Hepatocyte (in vitro differentiated cells): ENCODE results near the gene NLRP10. TPM values are rescaled to one million over a fixed set of nuclear protein-coding genes. Genes with fewer than 3 reads are reported as not detected.

Experiments
- DNase-seq: peaks from one replicate; pipeline ENCODE4 v3.0.0-alpha.2; 2016; ENCODE audit warnings: low spot score
- H2AFZ ChIP-seq: fragments of 200-600 bp; sonication (generic); 2 replicates; pipeline ENCODE4 v1.6.0; 2016; ENCODE audit warnings: antibody characterized with exemption, mild to moderate bottlenecking
- H3K27ac ChIP-seq: fragments of 200-600 bp; sonication (generic); 2 replicates; pipeline ENCODE4 v1.5.1; 2016; ENCODE audit warnings: mild to moderate bottlenecking
- H3K27me3 ChIP-seq: fragments of 200-600 bp; sonication (generic); 2 replicates; pipeline ENCODE4 v1.6.1; 2016
- H3K36me3 ChIP-seq: fragments of 200-600 bp; sonication (generic); replicated peaks from 2 replicates; pipeline ENCODE4 v1.5.1; 2016; ENCODE audit warnings: low read depth; ENCODE audit not compliant: insufficient read depth
- H3K4me1 ChIP-seq: fragments of 200-600 bp; sonication (generic); 2 replicates; pipeline ENCODE4 v1.5.1; 2016; ENCODE audit warnings: mild to moderate bottlenecking, moderate library complexity; ENCODE audit not compliant: insufficient read depth
- H3K4me2 ChIP-seq: fragments of 200-600 bp; sonication (generic); 2 replicates; pipeline ENCODE4 v1.6.0; 2016
- H3K4me3 ChIP-seq: fragments of 200-600 bp; sonication (generic); 2 replicates; pipeline ENCODE4 v1.5.1; 2016; ENCODE audit warnings: mild to moderate bottlenecking
- H3K79me2 ChIP-seq: fragments of 200-600 bp; sonication (generic); 2 replicates; pipeline ENCODE4 v1.6.0; 2017; ENCODE audit warnings: mild to moderate bottlenecking
- H3K9me2 ChIP-seq: fragments of 200-600 bp; sonication (generic); replicated peaks from 2 replicates; pipeline ENCODE4 v1.6.0; 2017; ENCODE audit warnings: mild to moderate bottlenecking; ENCODE audit not compliant: insufficient read depth
- H3K9me3 ChIP-seq: fragments of 200-600 bp; sonication (generic); 2 replicates; pipeline ENCODE4 v1.5.1; 2016; ENCODE audit warnings: low read depth, mild to moderate bottlenecking
- H4K20me1 ChIP-seq: fragments of 200-600 bp; sonication (generic); 2 replicates; pipeline ENCODE4 v1.6.0; 2016; ENCODE audit warnings: mild to moderate bottlenecking; ENCODE audit not compliant: insufficient read depth, poor library complexity, severe bottlenecking
- EZH2 ChIP-seq: fragments of 200-600 bp; sonication (generic); IDR thresholded peaks from 2 replicates; pipeline ENCODE4 v1.6.1; 2016; ENCODE audit warnings: antibody characterized with exemption, mild to moderate bottlenecking, borderline replicate concordance
- EZH2phosphoT487 ChIP-seq: fragments of 200-600 bp; sonication (generic); IDR thresholded peaks from one replicate; pipeline ENCODE4 v1.6.1; 2018; ENCODE audit warnings: antibody characterized with exemption, mild to moderate bottlenecking, low read depth, moderate library complexity; ENCODE audit not compliant: unreplicated experiment, severe bottlenecking
- WGBS: methylation state at CpG from one replicate; pipeline ENCODE4 v1.1.6; 2016; ENCODE audit warnings: low lambda C conversion rate; ENCODE audit errors: missing lambda C conversion rate; 5-methylcytosine and 5-hydroxymethylcytosine counted together
- polyA plus RNA-seq: library from polyadenylated mRNA; unstranded; fragments of >200 nt; fragmentation: Nextera tagmentation; extraction: Ambion mirVana; gene quantifications from 2 replicates; pipeline ENCODE4 v1.2.1, GENCODE V29; 2016
- total RNA-seq: library from RNA; depleted of rRNA; stranded (reverse); fragments of >200 nt; gene quantifications from 2 replicates; pipeline ENCODE4 v1.2.3, GENCODE V29; 2014
- TF ChIP-seq, protein P1 (sequence below): fragments of 200-600 bp; sonication (generic); IDR thresholded peaks from 2 replicates; pipeline ENCODE4 v1.5.1; 2016; ENCODE audit warnings: antibody characterized with exemption, mild to moderate bottlenecking; ENCODE audit not compliant: poor library complexity

NLRP10 gene, protein sequence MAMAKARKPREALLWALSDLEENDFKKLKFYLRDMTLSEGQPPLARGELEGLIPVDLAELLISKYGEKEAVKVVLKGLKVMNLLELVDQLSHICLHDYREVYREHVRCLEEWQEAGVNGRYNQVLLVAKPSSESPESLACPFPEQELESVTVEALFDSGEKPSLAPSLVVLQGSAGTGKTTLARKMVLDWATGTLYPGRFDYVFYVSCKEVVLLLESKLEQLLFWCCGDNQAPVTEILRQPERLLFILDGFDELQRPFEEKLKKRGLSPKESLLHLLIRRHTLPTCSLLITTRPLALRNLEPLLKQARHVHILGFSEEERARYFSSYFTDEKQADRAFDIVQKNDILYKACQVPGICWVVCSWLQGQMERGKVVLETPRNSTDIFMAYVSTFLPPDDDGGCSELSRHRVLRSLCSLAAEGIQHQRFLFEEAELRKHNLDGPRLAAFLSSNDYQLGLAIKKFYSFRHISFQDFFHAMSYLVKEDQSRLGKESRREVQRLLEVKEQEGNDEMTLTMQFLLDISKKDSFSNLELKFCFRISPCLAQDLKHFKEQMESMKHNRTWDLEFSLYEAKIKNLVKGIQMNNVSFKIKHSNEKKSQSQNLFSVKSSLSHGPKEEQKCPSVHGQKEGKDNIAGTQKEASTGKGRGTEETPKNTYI
- total RNA-seq (1.1 TPM in 1 of 2 replicates, not detected in the other), polyA plus RNA-seq (not detected in 2 replicates)

DNA sequence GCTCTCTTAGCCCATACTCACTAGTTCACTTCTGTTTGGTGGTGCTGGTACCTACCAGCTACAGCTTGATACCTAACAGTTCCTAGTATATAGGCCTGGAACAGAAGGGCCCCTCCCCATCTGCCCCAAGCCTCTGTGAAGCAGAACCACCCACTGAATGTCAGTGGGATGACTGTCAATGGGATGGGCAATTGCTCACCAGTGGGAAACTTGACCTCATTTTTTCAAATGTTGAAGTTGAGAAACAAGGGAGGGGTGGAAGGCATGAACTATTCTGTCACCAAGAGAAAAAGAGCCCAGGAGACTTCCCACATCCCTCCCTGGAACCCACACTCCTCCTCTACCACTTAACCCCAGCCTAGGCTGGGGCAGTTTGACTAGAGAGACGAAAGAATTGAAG, at the start of gene NLRP10:
NLRP10 (minus strand) TSS at position 62 of the 400 bp plus-strand sequence. CDS start 1,952 bp downstream, outside the sequence.
- Histone ChIP-seq H4K20me1 (no peaks in the 10 kb centered on the region), H3K4me1 (no peaks in the 10 kb centered on the region), H3K27ac (no peak within 1 kb of the TSS), H3K27me3 (no peaks in the 10 kb centered on the region), H3K4me2 (no peak within 1 kb of the TSS), H3K9me3 (no peaks in the 10 kb centered on the region), H2AFZ (no peak within 1 kb of the TSS), H3K79me2 (no peaks in the 10 kb centered on the region), H3K36me3 (no peaks in the 10 kb centered on the region), H3K9me2 (no peaks in the 10 kb centered on the region), H3K4me3 (no peak within 1 kb of the TSS)
- 100% methylated on average over 1 of the region's 1 CpG for WGBS
- no peak for TF ChIP-seq EZH2
- no peak for TF ChIP-seq EZH2phosphoT487
- TF ChIP-seq, protein P1, sequence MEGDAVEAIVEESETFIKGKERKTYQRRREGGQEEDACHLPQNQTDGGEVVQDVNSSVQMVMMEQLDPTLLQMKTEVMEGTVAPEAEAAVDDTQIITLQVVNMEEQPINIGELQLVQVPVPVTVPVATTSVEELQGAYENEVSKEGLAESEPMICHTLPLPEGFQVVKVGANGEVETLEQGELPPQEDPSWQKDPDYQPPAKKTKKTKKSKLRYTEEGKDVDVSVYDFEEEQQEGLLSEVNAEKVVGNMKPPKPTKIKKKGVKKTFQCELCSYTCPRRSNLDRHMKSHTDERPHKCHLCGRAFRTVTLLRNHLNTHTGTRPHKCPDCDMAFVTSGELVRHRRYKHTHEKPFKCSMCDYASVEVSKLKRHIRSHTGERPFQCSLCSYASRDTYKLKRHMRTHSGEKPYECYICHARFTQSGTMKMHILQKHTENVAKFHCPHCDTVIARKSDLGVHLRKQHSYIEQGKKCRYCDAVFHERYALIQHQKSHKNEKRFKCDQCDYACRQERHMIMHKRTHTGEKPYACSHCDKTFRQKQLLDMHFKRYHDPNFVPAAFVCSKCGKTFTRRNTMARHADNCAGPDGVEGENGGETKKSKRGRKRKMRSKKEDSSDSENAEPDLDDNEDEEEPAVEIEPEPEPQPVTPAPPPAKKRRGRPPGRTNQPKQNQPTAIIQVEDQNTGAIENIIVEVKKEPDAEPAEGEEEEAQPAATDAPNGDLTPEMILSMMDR, result no peak
- DNase-seq, result no peak

GRCh38 chr11:8013833-8014232, 48.6 kb upstream of the NLRP10 start:
- WGBS, result 77% methylated on average over 5 of the region's 5 CpGs
- Histone ChIP-seq H3K4me2 (no peak overlapping the region), H3K9me2 (no peaks in the 10 kb centered on the region), H3K79me2 (no peaks in the 10 kb centered on the region), H3K36me3 (no peaks in the 10 kb centered on the region), H2AFZ (no peak overlapping the region), H4K20me1 (no peaks in the 10 kb centered on the region), H3K27ac (no peak overlapping the region), H3K27me3 (peaks cover 46% of the 10 kb centered on the region), H3K9me3 (no peaks in the 10 kb centered on the region), H3K4me3 (no peak overlapping the region), H3K4me1 (peaks cover 6% of the 10 kb centered on the region)
- TF ChIP-seq EZH2phosphoT487 (no peak), EZH2 (no peak)
- TF ChIP-seq, protein P1, result no peak
- DNase-seq, result no peak

- 77% methylated on average over 4 of the region's 4 CpGs for WGBS
- peaks cover 31% of the 10 kb centered on the region for H3K27me3 ChIP-seq
- no peak overlapping the region for H3K4me3 ChIP-seq
- no peak overlapping the region for H2AFZ ChIP-seq
- H3K4me1 ChIP-seq, result no peaks in the 10 kb centered on the region
- H3K36me3 ChIP-seq, result no peaks in the 10 kb centered on the region
- no peaks in the 10 kb centered on the region for H3K9me2 ChIP-seq
- DNase-seq, result peak; percentile 42
- no peak overlapping the region for H3K4me2 ChIP-seq
- TF ChIP-seq, protein P1, result no peak
- no peak for TF ChIP-seq EZH2
- no peak for TF ChIP-seq EZH2phosphoT487
- H3K27ac ChIP-seq, result no peak overlapping the region
- H3K9me3 ChIP-seq, result no peaks in the 10 kb centered on the region
- H3K79me2 ChIP-seq, result no peaks in the 10 kb centered on the region
- no peaks in the 10 kb centered on the region for H4K20me1 ChIP-seq
Measured at GRCh38 chr11:8011981-8012444, 46.8 kb upstream of the NLRP10 start.
